HG02938 (cell line): ENCODE results near the gene KLHL26.
"Not testable (repeated sequence)": the region's sequence is repeated elsewhere in the genome, so short reads cannot be mapped to it uniquely, and the experiment has no call there.

Experiments
- ATAC-seq: cut with Tn5 transposase; IDR thresholded peaks from one replicate; pipeline ENCODE4 v1.9.1; 2021; ENCODE audit warnings: mild to moderate bottlenecking, moderate library complexity; ENCODE audit not compliant: unreplicated experiment

KLHL26 gene

GRCh38 chr19:18600692-18601397, 36.0 kb upstream of the KLHL26 start:
- not testable (repeated sequence) for ATAC-seq

GRCh38 chr19:18601875-18602274, 35.0 kb upstream of the KLHL26 start:
- no peak for ATAC-seq

GRCh38 chr19:18603255-18603957, 33.4 kb upstream of the KLHL26 start:
- ATAC-seq, result no peak

- no peak for ATAC-seq
These were observed 32.6 kb upstream of the KLHL26 start for GRCh38 chr19:18603958-18604819.

- no peak for ATAC-seq
These were observed 32.0 kb upstream of the KLHL26 start for GRCh38 chr19:18604820-18605159.

- no peak for ATAC-seq
These were observed 31.7 kb upstream of the KLHL26 start for GRCh38 chr19:18605196-18605545.

- ATAC-seq, result no peak
These were observed 31.1 kb upstream of the KLHL26 start for GRCh38 chr19:18605546-18606280.

GRCh38 chr19:18606281-18607225, 30.3 kb upstream of the KLHL26 start, which contains the start of gene CRLF1:
TSS of gene CRLF1 (minus strand) at chr19:18606799. CDS start at chr19:18606656, 143 bp downstream.
- no peak for ATAC-seq

GRCh38 chr19:18607226-18608101, 29.4 kb upstream of the KLHL26 start:
- no peak for ATAC-seq

GRCh38 chr19:18608102-18608804, 28.6 kb upstream of the KLHL26 start:
- ATAC-seq, result no peak

- no peak for ATAC-seq
These were observed 27.8 kb upstream of the KLHL26 start for GRCh38 chr19:18608805-18609716.

- no peak for ATAC-seq
These were observed 27.1 kb upstream of the KLHL26 start for GRCh38 chr19:18609717-18610051.

- ATAC-seq, result no peak
These were observed 26.6 kb upstream of the KLHL26 start for GRCh38 chr19:18610245-18610555.

- no peak for ATAC-seq
These were observed 26.1 kb upstream of the KLHL26 start for GRCh38 chr19:18610556-18611326.

GRCh38 chr19:18611327-18612050, 25.3 kb upstream of the KLHL26 start:
- ATAC-seq, result no peak
